Lung (tissue), 12 donors: ENCODE results near the gene PET100. TPM values are rescaled to one million over a fixed set of nuclear protein-coding genes. Genes with fewer than 3 reads are reported as not detected.

Source experiments
- ATAC-seq: fragments of 200-7000 bp; cut with Tn5 transposase; one replicate; pipeline ENCODE4 v1.9.1; 2020; ENCODE audit warnings: moderate number of reproducible peaks; ENCODE audit not compliant: insufficient read depth, low FRiP score
- DNase-seq, 3 donors: peaks; one replicate each; pipeline ENCODE4 v3.0.0-alpha.2; 2013 to 2017
- H3K27ac ChIP-seq, 2 donors: one replicate each; pipeline ENCODE4 v1.5.1; 2013; ENCODE audit warnings: mild to moderate bottlenecking in 2 of 2, moderate library complexity in 2 of 2, control low read depth in 1 of 2, inconsistent platforms in 1 of 2, low read depth in 1 of 2, low read length in 1 of 2
- H3K27me3 ChIP-seq, 3 donors: one replicate each; pipeline ENCODE4 v1.5.1; 2013; ENCODE audit warnings: low read length in 2 of 3; ENCODE audit not compliant: control insufficient read depth in 3 of 3, insufficient read depth in 3 of 3
- H3K36me3 ChIP-seq, 4 donors: one replicate each; pipeline ENCODE4 v1.5.1; 2013; ENCODE audit warnings: low read length in 4 of 4, mild to moderate bottlenecking in 1 of 4, moderate library complexity in 1 of 4; ENCODE audit not compliant: control insufficient read depth in 4 of 4, insufficient read depth in 4 of 4
- H3K4me1 ChIP-seq, 5 donors: one replicate each; pipeline ENCODE4 v1.5.1; 2013; ENCODE audit warnings: low read length in 5 of 5, mild to moderate bottlenecking in 2 of 5, moderate library complexity in 1 of 5; ENCODE audit not compliant: control insufficient read depth in 5 of 5, insufficient read depth in 5 of 5
- H3K4me3 ChIP-seq: one replicate; pipeline ENCODE4 v1.5.1; 2013; ENCODE audit warnings: mild to moderate bottlenecking, control low read depth, moderate library complexity
- H3K9ac ChIP-seq, 2 donors: one replicate each; pipeline ENCODE4 v1.5.1; 2013; ENCODE audit warnings: low read length in 2 of 2, control low read depth in 1 of 2; ENCODE audit not compliant: insufficient read depth in 1 of 2
- H3K9me3 ChIP-seq, 4 donors: one replicate each; pipeline ENCODE4 v1.5.1; 2013; ENCODE audit warnings: low read length in 3 of 4, mild to moderate bottlenecking in 1 of 4, moderate library complexity in 1 of 4; ENCODE audit not compliant: control insufficient read depth in 4 of 4, insufficient read depth in 3 of 4
- WGBS, 2 donors: extraction: QIAGEN DNeasy Blood & Tissue Kit; methylation state at CpG; one replicate each; pipeline ENCODE4 v1.1.7; 2013; 5-methylcytosine and 5-hydroxymethylcytosine counted together
- polyA plus RNA-seq, 2 donors: library from polyadenylated mRNA; stranded (reverse); fragments of 200-250 nt; gene quantifications; one replicate each; pipeline ENCODE4 v1.2.1, GENCODE V29; 2013
- total RNA-seq, 2 donors: library from RNA; depleted of rRNA in 1 of 2; stranded (reverse); fragments of >200 nt in 1 of 2; gene quantifications; one replicate each; pipeline ENCODE4 v1.2.1, GENCODE V29; 2014 to 2021
- TF ChIP-seq, protein P1 (sequence below): IDR thresholded peaks from 2 replicates; pipeline ENCODE4 v1.5.1; 2012; ENCODE audit warnings: mild to moderate bottlenecking; ENCODE audit errors: control extremely low read depth, extremely low read depth
- donor health status: control.
- donor health status: control.
- donor health status: Bipolar disorder and iron deficiency.
- donor health status: healthy.
- donor health status: DM: yes; HTN: yes; CAD: no.

PET100 gene
- total and polyA plus RNA-seq, 4 donors = 26.9 to 383 (median 88.1) TPM

DNA sequence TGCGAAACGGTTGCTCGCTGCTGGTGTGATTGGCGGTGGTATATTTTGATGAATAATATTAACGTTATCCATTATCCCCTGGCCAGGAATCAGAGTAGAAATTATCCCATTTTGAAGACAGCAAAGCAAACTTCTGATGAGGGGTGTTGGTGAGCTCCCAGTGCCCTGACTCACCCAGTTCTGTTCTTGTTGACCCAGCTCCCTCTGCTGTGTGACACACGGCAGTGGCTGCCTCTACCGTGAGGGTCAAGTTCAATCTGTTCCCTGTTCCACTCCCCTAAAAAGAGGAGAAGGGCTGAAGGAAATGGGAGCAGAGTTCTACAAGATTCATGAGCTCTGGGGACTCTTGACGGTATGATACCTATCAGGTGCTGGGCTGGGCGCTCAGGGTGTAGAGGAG is 31.9 kb upstream of the PET100 start:
- WGBS, 2 donors = 70 to 73% methylated on average over 9 of the region's 9 CpGs

DNA sequence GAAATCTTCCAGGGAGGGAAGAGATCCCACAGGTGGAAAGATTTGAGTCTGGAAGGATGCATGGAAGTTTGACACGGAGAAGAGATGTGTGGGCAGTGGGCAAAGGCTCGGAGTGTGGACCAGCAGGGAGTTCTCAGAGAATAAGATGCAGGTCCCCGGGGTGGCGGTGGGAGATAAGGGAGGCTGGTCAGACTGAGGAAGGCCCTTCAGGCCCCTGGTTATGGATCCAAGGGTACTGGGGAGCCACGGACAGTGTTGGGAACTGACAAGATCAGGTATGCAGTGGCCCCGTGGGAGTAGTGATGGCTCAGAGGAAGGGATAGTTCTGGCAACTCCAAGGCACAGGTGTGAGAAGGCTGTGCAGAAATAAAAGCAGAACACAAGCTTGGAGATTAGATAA is 31.4 kb upstream of the PET100 start:
- no peak overlapping the region for H3K4me3 ChIP-seq
- DNase-seq (no peak), ATAC-seq (no peak)
- 76 to 84% methylated on average over 6 of the region's 6 CpGs for WGBS, 2 donors
- TF ChIP-seq, protein P1, sequence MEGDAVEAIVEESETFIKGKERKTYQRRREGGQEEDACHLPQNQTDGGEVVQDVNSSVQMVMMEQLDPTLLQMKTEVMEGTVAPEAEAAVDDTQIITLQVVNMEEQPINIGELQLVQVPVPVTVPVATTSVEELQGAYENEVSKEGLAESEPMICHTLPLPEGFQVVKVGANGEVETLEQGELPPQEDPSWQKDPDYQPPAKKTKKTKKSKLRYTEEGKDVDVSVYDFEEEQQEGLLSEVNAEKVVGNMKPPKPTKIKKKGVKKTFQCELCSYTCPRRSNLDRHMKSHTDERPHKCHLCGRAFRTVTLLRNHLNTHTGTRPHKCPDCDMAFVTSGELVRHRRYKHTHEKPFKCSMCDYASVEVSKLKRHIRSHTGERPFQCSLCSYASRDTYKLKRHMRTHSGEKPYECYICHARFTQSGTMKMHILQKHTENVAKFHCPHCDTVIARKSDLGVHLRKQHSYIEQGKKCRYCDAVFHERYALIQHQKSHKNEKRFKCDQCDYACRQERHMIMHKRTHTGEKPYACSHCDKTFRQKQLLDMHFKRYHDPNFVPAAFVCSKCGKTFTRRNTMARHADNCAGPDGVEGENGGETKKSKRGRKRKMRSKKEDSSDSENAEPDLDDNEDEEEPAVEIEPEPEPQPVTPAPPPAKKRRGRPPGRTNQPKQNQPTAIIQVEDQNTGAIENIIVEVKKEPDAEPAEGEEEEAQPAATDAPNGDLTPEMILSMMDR = no peak
- H3K27ac ChIP-seq = no peak overlapping the region
- peaks cover 0 to 7% (median 0%) of the 10 kb centered on the region in 5 donors for H3K4me1 ChIP-seq
- no peak overlapping the region for H3K9ac ChIP-seq
- H3K9me3 ChIP-seq = no peaks in the 10 kb centered on the region
- H3K36me3 ChIP-seq = no peaks in the 10 kb centered on the region
- peaks cover 0 to 22% (median 22%) of the 10 kb centered on the region in 3 donors for H3K27me3 ChIP-seq

More for the DNA sequence above, 31.9 kb upstream of the PET100 start:
- Histone ChIP-seq H3K27ac (no peak overlapping the region), H3K4me1 (peaks cover 0 to 7% (median 0%) of the 10 kb centered on the region in 5 donors), H3K9ac (no peak overlapping the region), H3K4me3 (no peak overlapping the region), H3K9me3 (no peaks in the 10 kb centered on the region), H3K36me3 (no peaks in the 10 kb centered on the region), H3K27me3 (peaks cover 0 to 22% (median 22%) of the 10 kb centered on the region in 3 donors)
- TF ChIP-seq, protein P1 = no peak
- ATAC-seq = no peak
- DNase-seq = no peak

DNA sequence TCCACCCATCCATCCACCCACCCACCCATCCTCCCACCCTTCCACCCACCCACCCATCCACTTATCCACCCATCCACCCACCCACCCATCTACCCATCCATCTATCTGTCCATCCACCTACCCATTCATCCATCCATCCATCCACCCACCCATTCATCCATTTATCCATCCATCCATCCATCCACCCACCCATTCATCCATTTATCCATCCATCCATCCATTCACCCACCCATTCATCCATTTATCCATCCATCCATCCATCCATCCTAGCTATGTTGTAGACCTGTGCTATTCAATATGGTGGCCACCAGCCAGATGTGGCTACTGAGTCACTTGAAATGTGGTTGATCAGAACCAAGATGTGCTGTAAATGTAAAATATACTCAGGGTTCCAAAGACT is 28.9 kb upstream of the PET100 start:
- no peak overlapping the region for H3K27ac ChIP-seq
- peaks cover 0 to 2% (median 0%) of the 10 kb centered on the region in 4 donors for H3K9me3 ChIP-seq
- DNase-seq (no peak), ATAC-seq (no peak)
- TF ChIP-seq, protein P1 = no peak
- H3K4me3 ChIP-seq = no peak overlapping the region
- peaks cover 0 to 9% (median 0%) of the 10 kb centered on the region in 5 donors for H3K4me1 ChIP-seq
- no peak overlapping the region for H3K9ac ChIP-seq
- H3K27me3 ChIP-seq = peaks cover 4 to 11% (median 9%) of the 10 kb centered on the region in 3 donors
- H3K36me3 ChIP-seq = no peaks in the 10 kb centered on the region
